ENCODE data around the gene DYNLT1.

The DYNLT1 gene

DNA sequence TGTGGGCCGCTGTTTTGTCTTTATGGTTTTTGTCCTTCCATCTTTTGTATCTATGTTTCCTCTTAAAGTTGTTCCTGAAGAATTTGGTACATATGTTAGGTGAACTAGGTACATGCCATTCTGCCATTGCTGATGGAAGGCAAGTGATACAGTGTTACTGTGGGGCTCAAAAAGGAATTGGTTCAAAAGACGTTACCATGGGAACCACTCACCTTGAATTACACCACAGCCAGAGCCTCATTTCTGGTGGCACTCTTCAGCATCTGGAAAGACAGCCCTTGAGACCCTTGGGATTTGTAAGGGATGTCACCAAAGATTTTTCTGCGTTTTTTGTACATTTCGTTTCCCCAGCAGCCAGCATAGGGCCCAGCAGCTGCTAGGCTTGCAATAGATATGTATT lies 52.7 kb downstream of the DYNLT1 start:
- no peak for DNase-seq

DNA sequence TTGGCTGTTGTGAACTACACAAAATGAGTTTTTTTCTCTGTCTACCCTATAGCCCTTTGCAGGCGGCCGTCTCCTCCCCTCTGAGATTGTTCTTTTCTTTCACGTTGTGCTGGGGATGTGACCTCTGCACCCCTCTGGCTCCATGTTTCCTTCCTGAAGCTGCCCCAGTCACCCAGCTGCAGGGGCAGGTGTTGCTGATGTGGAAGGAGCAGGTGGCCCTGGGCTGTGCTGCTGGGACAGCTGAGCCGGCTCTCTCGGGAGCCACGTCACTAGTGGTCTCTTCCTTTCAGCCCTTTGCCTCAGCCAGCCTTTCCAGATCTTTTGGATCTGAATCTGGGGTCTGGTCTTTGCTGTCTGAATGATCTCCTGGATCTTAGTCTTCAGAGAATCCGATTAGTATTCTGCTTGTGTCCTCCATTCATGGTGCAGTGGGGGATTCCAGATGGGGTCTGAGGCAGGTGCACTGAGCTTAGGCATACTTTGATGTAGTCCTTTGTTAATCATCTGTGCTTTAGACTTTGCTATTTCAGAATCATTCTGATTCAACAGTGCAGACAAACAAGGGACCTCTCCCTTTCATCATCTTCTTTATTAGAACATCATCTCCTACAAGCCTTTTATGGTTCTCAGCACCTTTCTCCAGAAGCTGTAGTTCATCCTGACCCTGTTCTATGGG lies 53.3 kb downstream of the DYNLT1 start:
- DNase-seq: no peak

DNA sequence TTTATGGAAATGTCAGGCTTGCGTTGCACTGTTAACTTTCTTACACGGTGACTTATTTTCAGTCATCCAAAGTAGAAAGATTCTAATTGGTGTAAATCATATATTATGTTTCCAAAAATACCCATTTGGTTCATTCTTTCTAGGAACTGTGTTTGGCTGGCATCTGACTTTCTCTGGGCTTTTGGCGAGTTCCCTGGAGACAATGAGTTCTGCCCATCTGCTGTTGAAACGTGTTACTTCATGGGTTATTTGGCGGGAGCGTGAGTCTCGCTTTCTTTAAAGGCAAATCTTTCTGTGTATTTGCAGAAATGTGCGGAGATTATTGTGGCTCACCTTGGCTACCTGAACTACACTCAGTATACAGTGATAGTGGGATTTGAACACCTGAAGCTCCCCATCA lies 55.2 kb downstream of the DYNLT1 start:
- no peak for DNase-seq

DNA sequence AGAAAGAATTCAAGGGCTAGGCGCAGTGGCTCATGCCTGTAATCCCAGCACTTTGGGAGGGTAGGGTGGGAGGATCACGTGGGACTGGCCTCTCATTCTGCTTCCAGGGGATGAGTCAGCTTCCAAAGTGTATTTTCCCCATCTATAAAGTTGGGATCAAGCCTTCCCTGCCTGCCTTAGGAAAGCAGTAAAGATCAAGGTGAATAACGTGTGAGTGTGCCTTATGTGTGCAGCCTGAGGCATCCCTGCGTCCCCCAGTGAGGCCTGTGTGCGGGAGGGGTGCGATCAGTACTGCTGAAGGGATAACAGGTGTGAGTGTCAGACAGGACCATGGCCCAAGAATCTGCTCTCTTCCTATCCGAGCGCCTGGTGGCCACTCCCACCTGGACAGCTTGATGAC lies 57.9 kb downstream of the DYNLT1 start:
- no peak for DNase-seq
